ENCODE results near the gene LRRC74B.

DNA sequence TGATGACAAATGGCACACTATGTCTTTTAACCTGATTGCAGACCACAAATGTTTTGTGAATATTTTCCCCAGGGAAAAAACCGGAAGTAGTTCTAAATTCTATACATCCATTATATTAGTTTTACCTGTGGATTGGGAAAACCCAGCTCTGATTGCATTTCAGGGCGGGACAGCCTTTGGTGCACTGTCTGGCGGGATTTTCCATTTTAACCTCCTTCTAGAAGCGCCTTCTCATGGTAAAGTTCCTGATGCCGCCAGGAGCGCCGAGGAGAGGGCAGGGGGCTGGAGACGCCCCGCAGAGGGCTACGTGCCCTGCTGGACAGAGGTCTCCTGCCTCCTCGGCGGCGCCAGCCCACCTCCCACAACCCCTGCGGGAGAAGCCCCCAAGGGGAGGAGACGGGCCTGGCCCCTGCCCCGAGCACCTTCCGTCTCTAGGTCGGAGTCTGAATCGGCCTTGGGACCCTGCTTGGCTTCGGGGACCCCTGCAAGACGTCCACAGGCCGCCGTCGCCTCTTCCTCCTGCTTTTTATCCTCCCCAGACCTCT lies 32.0 kb upstream of the LRRC74B start:
- no peak for TF ChIP-seq POLR2A (IDR thresholded peaks at IDR 0.05)
- TF ChIP-seq, protein P1, sequence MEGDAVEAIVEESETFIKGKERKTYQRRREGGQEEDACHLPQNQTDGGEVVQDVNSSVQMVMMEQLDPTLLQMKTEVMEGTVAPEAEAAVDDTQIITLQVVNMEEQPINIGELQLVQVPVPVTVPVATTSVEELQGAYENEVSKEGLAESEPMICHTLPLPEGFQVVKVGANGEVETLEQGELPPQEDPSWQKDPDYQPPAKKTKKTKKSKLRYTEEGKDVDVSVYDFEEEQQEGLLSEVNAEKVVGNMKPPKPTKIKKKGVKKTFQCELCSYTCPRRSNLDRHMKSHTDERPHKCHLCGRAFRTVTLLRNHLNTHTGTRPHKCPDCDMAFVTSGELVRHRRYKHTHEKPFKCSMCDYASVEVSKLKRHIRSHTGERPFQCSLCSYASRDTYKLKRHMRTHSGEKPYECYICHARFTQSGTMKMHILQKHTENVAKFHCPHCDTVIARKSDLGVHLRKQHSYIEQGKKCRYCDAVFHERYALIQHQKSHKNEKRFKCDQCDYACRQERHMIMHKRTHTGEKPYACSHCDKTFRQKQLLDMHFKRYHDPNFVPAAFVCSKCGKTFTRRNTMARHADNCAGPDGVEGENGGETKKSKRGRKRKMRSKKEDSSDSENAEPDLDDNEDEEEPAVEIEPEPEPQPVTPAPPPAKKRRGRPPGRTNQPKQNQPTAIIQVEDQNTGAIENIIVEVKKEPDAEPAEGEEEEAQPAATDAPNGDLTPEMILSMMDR (IDR thresholded peaks at IDR 0.05): no peak
